ENCODE data around the gene FAM163A. TPM values are rescaled to one million over a fixed set of nuclear protein-coding genes. Genes with fewer than 3 reads are reported as not detected.
"Not testable (repeated sequence)": the region's sequence is repeated elsewhere in the genome, so short reads cannot be mapped to it uniquely, and the experiment has no call there.

The FAM163A gene
- total and polyA plus RNA-seq, 3 donors from 2014 or later: 3.5 to 6.6 (median 6.0) TPM

DNA sequence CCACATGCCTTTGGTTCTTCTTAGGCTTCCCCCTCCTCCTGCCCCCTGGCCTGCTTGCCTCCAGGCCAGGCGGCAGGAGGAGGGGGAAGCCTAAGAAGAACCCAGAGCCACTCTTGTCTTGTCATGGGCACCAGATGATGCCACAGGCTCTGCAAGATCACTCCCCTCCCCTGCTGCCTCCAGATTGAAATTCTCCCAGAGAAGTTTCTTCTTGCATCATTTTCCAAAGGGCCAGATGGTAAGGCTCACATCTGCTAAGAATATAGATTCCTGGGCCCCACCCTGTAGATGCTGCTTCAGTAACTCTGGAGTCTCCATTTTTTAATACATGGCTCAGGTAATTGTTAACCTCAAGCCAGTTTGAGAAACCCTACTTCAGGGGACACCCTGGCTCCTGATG lies 60.8 kb downstream of the FAM163A start:
- H3K4me3 ChIP-seq: no peak overlapping the region
- WGBS, 2 donors: 83 to 100% methylated on average over 1 of the region's 1 CpG
- H3K27me3 ChIP-seq: no peaks in the 10 kb centered on the region
- TF ChIP-seq POLR2A (IDR thresholded peaks at IDR 0.05): no peak
- TF ChIP-seq CTCF (IDR thresholded peaks at IDR 0.05): no peak
- intact Hi-C loops (cut with DNase I; ENCODE audit: low total_unique reads): no loop called here
- no peaks in the 10 kb centered on the region for H3K9me3 ChIP-seq
- H3K4me1 ChIP-seq: no peaks in the 10 kb centered on the region
- no peak for DNase-seq
- no peaks in the 10 kb centered on the region for H3K36me3 ChIP-seq (ENCODE audit: low read depth, missing control alignments)
- no peak overlapping the region for H3K27ac ChIP-seq

GRCh38 chr1:179804417-179804816 lies 61.3 kb downstream of the FAM163A start:
- WGBS, 2 donors: 93 to 95% methylated on average over 2 of the region's 2 CpGs
- H3K4me3 ChIP-seq; DNase-seq; intact Hi-C loops (cut with DNase I; ENCODE audit: low total_unique reads); H3K27ac ChIP-seq; H3K4me1 ChIP-seq; H3K36me3 ChIP-seq (ENCODE audit: low read depth, missing control alignments); H3K27me3 ChIP-seq; H3K9me3 ChIP-seq: not testable (repeated sequence)

- Histone ChIP-seq H3K27me3 (no peaks in the 10 kb centered on the region), H3K36me3 (ENCODE audit: low read depth, missing control alignments) (no peaks in the 10 kb centered on the region), H3K4me1 (no peaks in the 10 kb centered on the region), H3K27ac (no peak overlapping the region), H3K4me3 (no peak overlapping the region), H3K9me3 (no peaks in the 10 kb centered on the region)
- intact Hi-C loops (cut with DNase I; ENCODE audit: low total_unique reads): no loop called here
- WGBS, 2 donors: 95 to 96% methylated on average over 17 to 19 of the region's 19 CpGs
- TF ChIP-seq CTCF (IDR thresholded peaks at IDR 0.05) (no peak), POLR2A (IDR thresholded peaks at IDR 0.05) (no peak)
- DNase-seq: no peak
Measured at GRCh38 chr1:179805291-179806195, 62.5 kb downstream of the FAM163A start.

- Histone ChIP-seq H3K4me3 (no peak overlapping the region), H3K27ac (no peak overlapping the region), H3K9me3 (no peaks in the 10 kb centered on the region), H3K4me1 (no peaks in the 10 kb centered on the region), H3K27me3 (no peaks in the 10 kb centered on the region), H3K36me3 (ENCODE audit: low read depth, missing control alignments) (no peaks in the 10 kb centered on the region)
- intact Hi-C loops (cut with DNase I; ENCODE audit: low total_unique reads): no loop called here
- TF ChIP-seq CTCF (IDR thresholded peaks at IDR 0.05) (no peak), POLR2A (IDR thresholded peaks at IDR 0.05) (no peak)
- WGBS, 2 donors: 82 to 91% methylated on average over 4 of the region's 4 CpGs
- DNase-seq: no peak
Measured at GRCh38 chr1:179806333-179806732, 63.2 kb downstream of the FAM163A start.

GRCh38 chr1:179807291-179807690 lies 64.2 kb downstream of the FAM163A start:
- intact Hi-C loops (cut with DNase I; ENCODE audit: low total_unique reads): no loop called here
- no peaks in the 10 kb centered on the region for H3K36me3 ChIP-seq (ENCODE audit: low read depth, missing control alignments)
- TF ChIP-seq CTCF (IDR thresholded peaks at IDR 0.05) (no peak), POLR2A (IDR thresholded peaks at IDR 0.05) (no peak)
- 92% methylated on average over 8 to 9 of the region's 9 CpGs for WGBS, 2 donors
- no peaks in the 10 kb centered on the region for H3K27me3 ChIP-seq
- H3K4me1 ChIP-seq: peaks cover under 1% of the 10 kb centered on the region
- no peak overlapping the region for H3K27ac ChIP-seq
- H3K9me3 ChIP-seq: no peaks in the 10 kb centered on the region
- H3K4me3 ChIP-seq: no peak overlapping the region
- no peak for DNase-seq

All from testis (tissue), 3 donors.